ENCODE results near the gene CSNK2A3.

Gene CSNK2A3

GRCh38 chr11:11373934-11374333 is 20.9 kb upstream of the CSNK2A3 start:
- Histone ChIP-seq H2BK120ac (ENCODE audit: low read depth, low read length) (no peak overlapping the region), H3K4me1 (ENCODE audit: control insufficient read depth, insufficient read depth, low read depth, low read length) (no peaks in the 10 kb centered on the region), H3K4ac (ENCODE audit: low read depth in 1 of 2, low read length in 2 of 2) (no peak overlapping the region), H3K9ac (ENCODE audit: low read length) (no peak overlapping the region), H2AK5ac (ENCODE audit: low read length, severe bottlenecking) (no peak overlapping the region), H2BK15ac (ENCODE audit: low read depth, poor library complexity, severe bottlenecking) (no peak overlapping the region), H3K9me3 (ENCODE audit: control insufficient read depth, low read length) (no peaks in the 10 kb centered on the region), H3K27me3 (ENCODE audit: control insufficient read depth in 1 of 2, insufficient read depth in 1 of 2, low read length in 2 of 2) (peaks cover 19 to 60% of the 10 kb centered on the region in 2 experiments), H3K4me2 (ENCODE audit: low read length, poor library complexity, severe bottlenecking) (no peak overlapping the region), H2AFZ (ENCODE audit: low read depth, low read length) (no peak overlapping the region), H3K79me1 (replicated peaks; ENCODE audit: low read length, poor library complexity, severe bottlenecking) (no peaks in the 10 kb centered on the region), H3K23ac (ENCODE audit: low read length in 2 of 2) (no peak overlapping the region), H4K91ac (ENCODE audit: low read length) (no peak overlapping the region), H3K27ac (ENCODE audit: low read length, poor library complexity, severe bottlenecking) (no peak overlapping the region), H2BK5ac (ENCODE audit: low read depth, low read length, poor library complexity, severe bottlenecking) (no peak overlapping the region), H3K4me3 (ENCODE audit: insufficient read depth in 1 of 2, low read depth in 1 of 2, low read length in 2 of 2) (no peak overlapping the region), H3K36me3 (ENCODE audit: control insufficient read depth in 1 of 2, insufficient read depth in 2 of 2, low read depth in 1 of 2, low read length in 2 of 2) (no peaks in the 10 kb centered on the region), H4K8ac (ENCODE audit: low read length) (no peak overlapping the region), H3K18ac (ENCODE audit: low read depth in 1 of 2, low read length in 2 of 2) (no peak overlapping the region), H3K14ac (ENCODE audit: low read length in 2 of 2) (no peak overlapping the region), H2BK12ac (ENCODE audit: low read length in 2 of 2) (no peak overlapping the region)
- no peak for DNase-seq
- WGBS, result 66% methylated on average over 5 of the region's 5 CpGs

DNA sequence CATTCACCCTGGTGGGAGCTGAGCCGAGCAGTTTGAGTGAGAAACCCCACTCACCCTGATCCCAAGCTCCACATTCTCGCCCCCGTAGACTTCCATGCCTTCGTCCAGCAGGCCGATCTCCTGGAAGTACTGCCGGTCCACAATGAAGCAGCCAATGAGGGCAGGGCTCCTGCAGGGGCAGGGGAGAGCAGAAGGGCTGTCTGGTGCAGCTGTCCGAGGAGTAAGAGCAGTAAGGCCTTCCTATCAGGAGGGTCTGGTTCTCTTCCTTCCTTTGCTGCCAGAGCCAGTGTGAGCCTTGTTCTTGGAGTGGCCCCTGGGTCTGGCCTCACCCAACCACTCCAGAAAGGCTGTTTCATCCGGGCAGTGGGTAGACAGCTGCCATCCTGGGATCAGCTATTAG is 19.4 kb upstream of the CSNK2A3 start:
- Histone ChIP-seq H3K9me3 (ENCODE audit: control insufficient read depth, low read length) (peaks cover 10% of the 10 kb centered on the region), H3K27ac (ENCODE audit: low read length, poor library complexity, severe bottlenecking) (no peak overlapping the region), H2AFZ (ENCODE audit: low read depth, low read length) (no peak overlapping the region), H3K9ac (ENCODE audit: low read length) (no peak overlapping the region), H3K4me3 (ENCODE audit: insufficient read depth in 1 of 2, low read depth in 1 of 2, low read length in 2 of 2) (no peak overlapping the region), H2BK120ac (ENCODE audit: low read depth, low read length) (no peak overlapping the region), H3K4me1 (ENCODE audit: control insufficient read depth, insufficient read depth, low read depth, low read length) (no peaks in the 10 kb centered on the region), H2AK5ac (ENCODE audit: low read length, severe bottlenecking) (no peak overlapping the region), H4K8ac (ENCODE audit: low read length) (no peak overlapping the region), H3K36me3 (ENCODE audit: control insufficient read depth in 1 of 2, insufficient read depth in 2 of 2, low read depth in 1 of 2, low read length in 2 of 2) (no peaks in the 10 kb centered on the region), H3K14ac (ENCODE audit: low read length in 2 of 2) (no peak overlapping the region), H2BK12ac (ENCODE audit: low read length in 2 of 2) (no peak overlapping the region), H3K79me1 (replicated peaks; ENCODE audit: low read length, poor library complexity, severe bottlenecking) (no peaks in the 10 kb centered on the region), H2BK5ac (ENCODE audit: low read depth, low read length, poor library complexity, severe bottlenecking) (no peak overlapping the region), H3K18ac (ENCODE audit: low read depth in 1 of 2, low read length in 2 of 2) (no peak overlapping the region), H4K91ac (ENCODE audit: low read length) (no peak overlapping the region), H3K27me3 (ENCODE audit: control insufficient read depth in 1 of 2, insufficient read depth in 1 of 2, low read length in 2 of 2) (peaks cover 13 to 46% of the 10 kb centered on the region in 2 experiments), H3K4me2 (ENCODE audit: low read length, poor library complexity, severe bottlenecking) (no peak overlapping the region), H3K4ac (ENCODE audit: low read depth in 1 of 2, low read length in 2 of 2) (no peak overlapping the region), H2BK15ac (ENCODE audit: low read depth, poor library complexity, severe bottlenecking) (no peak overlapping the region), H3K23ac (ENCODE audit: low read length in 2 of 2) (no peak overlapping the region)
- DNase-seq, result no peak
- 90% methylated on average over 8 of the region's 8 CpGs for WGBS

GRCh38 chr11:11370962-11371303 is 17.9 kb upstream of the CSNK2A3 start:
- H2AFZ ChIP-seq (ENCODE audit: low read depth, low read length), result no peak overlapping the region
- H2AK5ac ChIP-seq (ENCODE audit: low read length, severe bottlenecking), result no peak overlapping the region
- H2BK5ac ChIP-seq (ENCODE audit: low read depth, low read length, poor library complexity, severe bottlenecking), result no peak overlapping the region
- no peaks in the 10 kb centered on the region for H3K4me1 ChIP-seq (ENCODE audit: control insufficient read depth, insufficient read depth, low read depth, low read length)
- no peak for DNase-seq
- H3K4me2 ChIP-seq (ENCODE audit: low read length, poor library complexity, severe bottlenecking), result no peak overlapping the region
- no peak overlapping the region for H3K4me3 ChIP-seq (ENCODE audit: insufficient read depth in 1 of 2, low read depth in 1 of 2, low read length in 2 of 2)
- H3K18ac ChIP-seq (ENCODE audit: low read depth in 1 of 2, low read length in 2 of 2), result no peak overlapping the region
- no peaks in the 10 kb centered on the region for H3K79me1 ChIP-seq (replicated peaks; ENCODE audit: low read length, poor library complexity, severe bottlenecking)
- no peak overlapping the region for H4K8ac ChIP-seq (ENCODE audit: low read length)
- H2BK120ac ChIP-seq (ENCODE audit: low read depth, low read length), result no peak overlapping the region
- peaks cover 13 to 35% of the 10 kb centered on the region in 2 experiments for H3K27me3 ChIP-seq (ENCODE audit: control insufficient read depth in 1 of 2, insufficient read depth in 1 of 2, low read length in 2 of 2)
- H2BK15ac ChIP-seq (ENCODE audit: low read depth, poor library complexity, severe bottlenecking), result no peak overlapping the region
- H3K9me3 ChIP-seq (ENCODE audit: control insufficient read depth, low read length), result peaks cover 14% of the 10 kb centered on the region
- H2BK12ac ChIP-seq (ENCODE audit: low read length in 2 of 2), result no peak overlapping the region
- no peak overlapping the region for H3K27ac ChIP-seq (ENCODE audit: low read length, poor library complexity, severe bottlenecking)
- no peak overlapping the region for H3K23ac ChIP-seq (ENCODE audit: low read length in 2 of 2)
- WGBS, result 92% methylated on average over 6 of the region's 6 CpGs
- no peak overlapping the region for H3K14ac ChIP-seq (ENCODE audit: low read length in 2 of 2)
- no peak overlapping the region for H3K9ac ChIP-seq (ENCODE audit: low read length)
- H3K36me3 ChIP-seq (ENCODE audit: control insufficient read depth in 1 of 2, insufficient read depth in 2 of 2, low read depth in 1 of 2, low read length in 2 of 2), result no peaks in the 10 kb centered on the region
- no peak overlapping the region for H4K91ac ChIP-seq (ENCODE audit: low read length)
- no peak overlapping the region for H3K4ac ChIP-seq (ENCODE audit: low read depth in 1 of 2, low read length in 2 of 2)

GRCh38 chr11:11370255-11370961 is 17.4 kb upstream of the CSNK2A3 start:
- H3K4ac ChIP-seq (ENCODE audit: low read depth in 1 of 2, low read length in 2 of 2), result no peak overlapping the region
- no peak overlapping the region for H2BK120ac ChIP-seq (ENCODE audit: low read depth, low read length)
- H3K14ac ChIP-seq (ENCODE audit: low read length in 2 of 2), result no peak overlapping the region
- H4K8ac ChIP-seq (ENCODE audit: low read length), result no peak overlapping the region
- no peak overlapping the region for H3K4me2 ChIP-seq (ENCODE audit: low read length, poor library complexity, severe bottlenecking)
- DNase-seq, result no peak
- H3K4me3 ChIP-seq (ENCODE audit: insufficient read depth in 1 of 2, low read depth in 1 of 2, low read length in 2 of 2), result no peak overlapping the region
- H2AFZ ChIP-seq (ENCODE audit: low read depth, low read length), result no peak overlapping the region
- no peak overlapping the region for H3K9ac ChIP-seq (ENCODE audit: low read length)
- H3K9me3 ChIP-seq (ENCODE audit: control insufficient read depth, low read length), result peaks cover 14% of the 10 kb centered on the region
- H2BK15ac ChIP-seq (ENCODE audit: low read depth, poor library complexity, severe bottlenecking), result no peak overlapping the region
- no peak overlapping the region for H2BK12ac ChIP-seq (ENCODE audit: low read length in 2 of 2)
- 87% methylated on average over 7 of the region's 8 CpGs for WGBS
- no peak overlapping the region for H3K18ac ChIP-seq (ENCODE audit: low read depth in 1 of 2, low read length in 2 of 2)
- no peak overlapping the region for H3K27ac ChIP-seq (ENCODE audit: low read length, poor library complexity, severe bottlenecking)
- no peaks in the 10 kb centered on the region for H3K36me3 ChIP-seq (ENCODE audit: control insufficient read depth in 1 of 2, insufficient read depth in 2 of 2, low read depth in 1 of 2, low read length in 2 of 2)
- H3K27me3 ChIP-seq (ENCODE audit: control insufficient read depth in 1 of 2, insufficient read depth in 1 of 2, low read length in 2 of 2), result peaks cover 13 to 35% of the 10 kb centered on the region in 2 experiments
- no peak overlapping the region for H4K91ac ChIP-seq (ENCODE audit: low read length)
- no peak overlapping the region for H2BK5ac ChIP-seq (ENCODE audit: low read depth, low read length, poor library complexity, severe bottlenecking)
- H3K4me1 ChIP-seq (ENCODE audit: control insufficient read depth, insufficient read depth, low read depth, low read length), result no peaks in the 10 kb centered on the region
- no peaks in the 10 kb centered on the region for H3K79me1 ChIP-seq (replicated peaks; ENCODE audit: low read length, poor library complexity, severe bottlenecking)
- no peak overlapping the region for H2AK5ac ChIP-seq (ENCODE audit: low read length, severe bottlenecking)
- no peak overlapping the region for H3K23ac ChIP-seq (ENCODE audit: low read length in 2 of 2)
